Stimulated activated CD8-positive, alpha-beta memory T cell treated with anti-CD3 and anti-CD28 coated beads, Interleukin-12 subunit alpha, Interleukin-12 subunit beta, amount 100 ng/mL, for 24 hours (primary cell): Measurements from ENCODE around the gene RAPGEF5.

Experiments
- DNase-seq: peaks from one replicate; pipeline ENCODE4 v3.0.0-alpha.2; 2020; ENCODE audit errors: extremely low read depth

RAPGEF5 gene

DNA sequence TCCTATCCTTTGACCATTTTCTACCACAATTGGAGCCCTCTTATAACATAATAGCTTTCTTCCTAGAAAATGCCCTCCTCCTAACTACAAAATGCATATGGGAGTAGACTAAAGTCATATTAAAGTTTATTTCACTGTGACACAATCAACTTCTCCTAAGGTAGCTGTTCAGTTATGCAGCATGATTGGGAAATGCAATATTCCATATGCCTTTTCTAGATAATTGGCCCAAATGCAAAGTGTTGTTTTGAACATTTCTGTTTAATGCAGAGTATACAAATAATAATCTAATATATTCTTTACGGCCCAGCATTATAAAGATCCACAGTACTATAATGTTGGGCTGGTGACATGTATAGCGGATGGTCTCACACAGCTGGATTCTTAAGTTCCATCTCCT lies 205.1 kb downstream of the RAPGEF5 start:
- no peak for DNase-seq

DNA sequence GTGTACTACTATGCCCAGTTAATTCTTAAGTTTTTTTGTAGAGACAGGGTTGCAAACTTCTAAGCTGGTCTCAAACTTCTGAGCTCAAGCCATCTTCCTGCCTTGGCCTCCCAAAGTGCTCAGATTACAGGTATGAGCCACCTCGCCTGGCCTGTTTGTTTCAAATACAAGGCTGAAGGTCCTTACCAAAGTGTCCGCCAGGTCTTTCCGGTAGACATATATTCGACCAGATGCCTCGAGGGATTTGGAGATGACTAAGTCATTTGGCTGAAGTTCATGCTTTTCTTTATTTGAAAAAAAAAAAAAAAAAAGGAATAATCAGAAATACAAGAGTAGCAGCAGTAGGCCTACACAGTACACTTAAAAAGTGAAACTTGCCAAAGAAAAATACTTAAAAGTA lies 206.7 kb downstream of the RAPGEF5 start:
- DNase-seq = no peak

DNA sequence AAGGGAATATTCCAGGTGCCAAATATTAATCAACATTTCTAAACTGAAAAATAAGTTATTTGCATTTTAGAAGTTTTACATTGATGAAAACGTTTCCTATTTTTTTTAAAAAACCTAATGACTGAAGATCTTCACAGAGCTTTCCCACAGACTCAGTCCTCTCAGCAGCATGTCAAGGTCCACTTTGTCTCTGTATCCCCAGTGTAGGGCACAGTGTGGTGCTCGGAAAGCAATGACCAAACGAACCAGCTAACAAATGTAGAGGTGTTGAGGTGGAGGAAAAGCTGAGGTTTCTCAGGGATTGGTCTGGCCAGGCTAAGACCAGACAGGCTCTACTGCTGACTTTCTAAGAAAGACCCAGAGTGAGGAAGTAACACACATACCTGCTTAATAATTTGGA lies 209.1 kb downstream of the RAPGEF5 start:
- no peak for DNase-seq

DNA sequence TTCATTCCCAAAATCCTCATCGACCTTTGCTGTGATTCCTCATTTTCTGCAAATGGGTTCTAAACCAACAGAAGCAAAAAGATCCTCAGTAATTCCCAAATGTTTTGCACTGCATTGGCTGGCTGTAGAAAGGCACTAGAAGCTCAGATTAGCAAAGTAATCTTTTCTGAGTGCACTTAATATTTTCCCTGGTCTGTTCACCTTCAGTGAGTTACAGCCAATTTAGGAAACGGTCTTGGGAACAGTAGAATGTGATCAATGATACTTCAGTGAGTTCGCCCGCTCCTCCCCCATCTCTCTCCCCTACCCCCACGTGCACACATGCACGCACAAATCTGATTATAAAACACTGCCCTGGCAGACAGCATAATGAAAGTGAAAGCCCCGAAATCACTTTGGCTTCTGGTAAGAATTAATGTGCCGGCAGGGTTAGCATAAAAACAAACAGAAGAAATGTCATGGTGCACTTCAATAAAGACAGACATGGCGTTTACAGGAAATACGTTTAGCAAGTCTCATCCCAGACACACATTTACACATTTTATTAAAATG lies 209.9 kb downstream of the RAPGEF5 start:
- no peak for DNase-seq

DNA sequence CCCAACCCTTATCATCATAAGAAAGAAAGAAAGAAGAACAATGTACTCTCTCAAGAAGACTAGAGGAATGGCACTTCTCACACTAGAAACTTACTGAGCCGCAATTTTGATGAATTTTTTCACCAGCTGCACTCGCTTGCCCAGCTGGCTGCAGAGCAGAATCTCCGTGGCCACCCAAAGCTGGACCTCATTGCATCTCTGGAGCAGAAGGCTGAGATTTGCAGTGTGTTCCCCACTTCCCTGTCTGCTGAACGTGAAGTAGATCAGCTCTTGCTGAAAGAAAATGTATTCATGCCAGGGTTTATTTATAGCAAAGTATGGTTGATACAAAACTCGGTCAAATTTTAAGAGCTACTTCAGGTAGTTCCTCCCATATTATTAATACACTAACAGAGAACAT lies 212.0 kb downstream of the RAPGEF5 start:
- no peak for DNase-seq

DNA sequence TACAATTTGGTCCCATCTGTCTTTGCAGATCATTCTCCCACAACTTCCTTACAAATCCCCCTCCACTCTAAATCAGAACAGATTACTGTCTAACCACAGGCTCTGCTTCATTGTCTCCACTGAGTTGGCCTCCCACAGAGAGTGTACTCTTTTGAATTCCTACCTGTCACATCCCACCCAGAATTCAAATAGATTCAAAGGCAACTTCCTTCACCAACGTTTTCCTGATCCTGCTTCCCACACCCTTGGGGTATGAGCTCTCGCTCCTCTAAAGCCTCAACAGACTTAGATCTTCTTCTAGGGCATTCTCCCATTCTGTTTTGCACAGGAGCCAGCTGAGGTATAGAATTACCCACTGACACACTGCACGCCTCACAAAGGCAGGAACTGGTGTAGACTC lies 213.5 kb downstream of the RAPGEF5 start:
- no peak for DNase-seq

DNA sequence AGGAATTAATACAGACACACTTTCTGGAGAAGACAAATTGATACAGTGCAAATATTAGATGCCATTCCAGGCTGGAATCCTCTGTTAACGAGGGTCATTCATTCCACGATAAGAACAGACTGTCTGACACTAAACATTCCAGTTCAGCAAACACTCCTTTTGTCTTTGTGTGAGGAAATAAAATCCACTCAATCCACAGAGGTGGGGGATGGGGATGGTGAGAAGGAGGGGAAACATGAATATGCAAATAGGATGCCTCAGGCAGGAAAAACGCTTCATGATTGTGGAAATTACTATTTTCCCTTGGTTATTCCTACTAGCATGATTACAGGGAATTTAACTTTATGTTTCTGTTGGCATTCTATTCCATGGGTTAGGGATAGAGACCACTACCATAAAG lies 214.4 kb downstream of the RAPGEF5 start:
- no peak for DNase-seq

DNA sequence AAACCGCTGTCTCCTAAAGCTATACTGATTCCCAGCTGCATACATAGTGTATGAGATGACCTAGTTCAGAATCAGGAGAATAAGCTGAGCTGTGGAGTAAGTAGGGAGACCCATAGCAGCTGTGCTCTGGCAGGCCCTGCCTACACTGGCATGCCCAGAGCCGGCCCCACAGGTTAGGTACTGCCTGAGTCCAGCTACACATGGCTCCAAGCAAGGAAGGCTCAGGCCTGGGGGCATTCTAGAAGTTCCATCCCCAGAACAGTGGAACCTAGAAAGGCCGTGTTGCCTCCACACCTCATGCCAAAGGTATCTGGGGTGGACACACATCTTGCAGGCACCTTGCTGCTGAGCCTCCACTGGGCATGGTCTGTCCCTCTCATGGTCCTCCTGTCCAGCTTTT lies 215.6 kb downstream of the RAPGEF5 start:
- DNase-seq = no peak

DNA sequence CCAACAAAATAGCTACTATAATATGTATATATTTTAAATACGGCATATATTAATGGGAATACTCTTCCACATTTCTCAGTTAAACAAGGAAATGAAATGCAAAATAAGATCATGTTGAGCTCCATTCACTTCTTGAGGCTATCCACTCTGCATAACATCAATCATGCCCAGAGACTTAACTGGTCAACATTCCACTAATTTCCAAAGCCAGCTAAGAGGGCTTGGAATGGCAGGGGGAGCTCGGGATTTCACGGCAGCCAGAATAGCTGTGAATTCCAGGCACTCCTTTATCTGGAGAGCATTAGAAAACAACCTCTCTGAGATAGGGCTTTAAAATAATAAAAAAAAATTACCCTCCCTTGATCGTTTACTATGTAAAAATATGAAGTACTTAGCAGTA lies 216.4 kb downstream of the RAPGEF5 start:
- no peak for DNase-seq

DNA sequence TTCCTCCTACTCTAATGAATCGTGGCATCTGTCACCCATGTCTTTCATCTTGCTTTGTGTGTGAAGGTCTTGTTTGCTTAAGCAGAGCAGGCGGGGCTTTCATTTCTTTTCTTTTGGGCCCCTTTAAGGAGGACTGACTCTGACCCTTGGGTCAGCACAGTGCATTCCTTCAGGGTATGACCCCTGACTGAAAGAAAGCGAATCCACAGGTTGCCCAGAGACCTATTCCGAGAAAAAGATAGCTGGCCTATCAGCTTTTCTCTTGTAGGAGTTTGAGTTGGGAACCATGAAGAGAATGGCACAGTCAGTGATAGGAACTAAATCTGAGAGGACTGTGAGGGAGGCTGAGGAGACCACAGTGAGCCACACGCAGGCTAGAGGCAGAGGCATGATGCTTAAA lies 218.1 kb downstream of the RAPGEF5 start:
- no peak for DNase-seq

DNA sequence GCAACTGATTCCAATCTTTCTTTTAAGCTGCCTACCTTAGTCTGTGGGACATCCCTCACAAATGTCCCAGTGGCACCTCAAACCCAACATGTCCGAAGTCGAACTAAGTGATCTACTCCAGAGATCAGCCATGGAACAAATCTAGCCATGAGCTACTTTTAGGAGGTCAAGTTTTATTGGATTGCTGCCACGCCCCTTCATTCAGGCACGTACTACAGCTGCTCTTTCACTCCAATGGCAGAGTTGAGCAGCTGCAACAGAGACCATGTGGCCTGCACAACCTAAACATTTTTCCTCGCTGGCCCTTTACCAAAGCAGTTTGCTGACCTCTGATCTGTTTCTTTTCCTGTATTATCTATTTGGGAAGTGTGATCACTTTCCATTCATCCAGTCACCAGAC lies 218.8 kb downstream of the RAPGEF5 start:
- DNase-seq = no peak

DNA sequence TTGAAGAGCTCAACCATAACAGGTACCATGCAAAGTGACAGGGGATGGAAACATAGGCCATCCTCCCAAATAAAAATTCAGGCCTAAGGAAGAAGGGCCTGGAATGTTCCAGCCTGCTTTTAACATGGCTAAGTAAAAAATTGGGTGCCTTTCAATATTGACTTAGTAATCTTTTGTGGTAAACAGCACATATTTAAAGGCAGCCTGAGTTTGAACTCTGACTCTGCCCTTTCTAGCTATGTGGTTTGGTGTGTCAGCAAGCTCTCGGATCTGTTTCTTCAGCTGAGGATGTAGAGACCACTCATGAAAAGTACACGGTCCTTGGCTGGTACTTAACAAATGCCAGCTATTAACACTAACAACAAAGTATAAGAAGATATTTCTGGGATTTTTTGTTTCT lies 219.5 kb downstream of the RAPGEF5 start:
- no peak for DNase-seq

DNA sequence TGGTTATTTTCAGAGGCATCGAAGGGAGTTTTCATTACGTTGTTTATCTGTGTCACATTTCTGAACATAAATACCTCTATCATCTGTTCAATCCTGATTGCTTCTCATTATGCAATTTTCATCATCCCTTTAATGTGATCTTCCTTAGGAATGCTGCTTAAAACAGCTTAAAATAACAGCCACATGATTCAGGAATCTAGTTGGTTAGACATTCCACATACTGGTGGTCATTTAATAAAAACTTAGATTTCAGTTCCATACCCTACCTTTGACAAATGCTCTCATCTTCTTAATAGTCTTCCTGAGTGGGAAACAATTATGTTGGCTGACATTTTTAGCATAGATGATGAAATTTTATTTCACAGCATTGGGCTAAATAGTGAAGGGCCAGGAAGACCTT lies 219.9 kb downstream of the RAPGEF5 start:
- no peak for DNase-seq

DNA sequence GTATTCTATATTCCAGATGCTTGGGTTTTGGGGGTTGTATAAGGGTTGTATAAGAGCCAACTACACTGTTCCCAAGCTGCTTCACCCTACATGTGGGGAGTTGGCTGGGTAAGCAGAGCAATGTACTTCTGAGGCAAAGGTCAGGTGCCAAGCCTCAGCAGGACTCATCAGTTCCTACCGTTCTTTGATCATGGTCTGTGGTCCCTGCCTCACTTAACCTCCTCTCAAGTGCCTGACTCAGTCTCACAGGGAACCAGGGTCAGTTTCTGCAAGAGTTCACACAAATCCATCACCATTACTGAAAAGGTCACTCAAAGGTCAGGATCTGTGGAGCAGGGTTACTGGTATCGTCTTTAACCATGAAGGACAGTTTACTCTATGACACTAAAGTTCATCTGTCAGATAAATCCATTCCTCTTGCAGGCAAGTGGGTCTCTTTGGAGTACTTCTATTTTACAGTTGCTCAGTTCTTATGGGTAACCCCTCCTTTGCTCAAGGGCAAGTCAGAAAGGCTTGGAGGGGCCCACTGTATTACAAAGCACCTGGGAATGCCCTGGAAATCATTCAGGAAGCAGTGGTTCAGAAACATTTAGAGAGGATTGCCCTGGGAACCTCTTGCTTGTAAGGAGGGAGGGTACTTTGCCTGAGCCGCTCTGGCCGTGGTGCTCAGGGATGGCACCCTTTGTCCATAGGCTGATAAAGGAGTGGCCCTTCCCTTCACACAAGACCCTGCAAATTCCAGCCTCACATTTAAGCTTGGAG lies 227.0 kb downstream of the RAPGEF5 start:
- DNase-seq = no peak

DNA sequence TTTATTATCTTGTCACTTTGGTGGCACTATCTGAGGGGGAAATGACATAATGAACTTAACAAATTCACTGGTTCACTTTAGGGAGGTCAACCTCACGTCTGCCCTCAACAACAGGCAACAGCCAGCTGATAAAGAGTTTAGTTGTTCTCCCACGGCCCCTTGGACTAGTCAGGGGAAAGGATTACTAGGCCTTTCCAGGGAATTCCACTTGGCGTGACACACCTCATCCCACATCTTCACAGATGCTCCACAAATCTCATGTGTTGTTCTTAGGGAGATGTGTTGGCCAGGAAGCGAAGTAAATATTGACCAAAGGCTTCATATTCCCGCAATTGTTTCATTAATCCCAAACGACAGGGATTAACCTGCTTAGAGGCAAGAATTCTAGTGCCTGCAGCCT lies 227.8 kb downstream of the RAPGEF5 start:
- no peak for DNase-seq

DNA sequence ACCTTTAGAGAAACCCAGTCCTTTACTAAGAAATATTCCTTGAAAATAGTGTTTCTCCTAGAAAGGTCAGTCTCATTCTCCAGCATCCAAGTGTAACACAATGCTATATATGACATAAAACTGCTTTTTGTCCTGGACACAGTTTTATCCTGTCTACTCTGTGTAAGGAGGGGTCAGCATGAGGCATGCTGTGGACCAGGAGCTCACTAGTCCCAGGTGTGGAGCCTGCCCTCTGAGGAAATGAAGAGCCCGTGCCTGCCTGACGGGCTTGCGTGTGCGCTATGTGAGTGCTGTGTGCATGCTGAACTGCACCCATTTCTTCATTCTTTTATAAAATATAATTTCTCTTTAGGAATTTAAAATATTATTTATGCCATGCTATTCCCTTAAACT lies 228.4 kb downstream of the RAPGEF5 start:
- no peak for DNase-seq

DNA sequence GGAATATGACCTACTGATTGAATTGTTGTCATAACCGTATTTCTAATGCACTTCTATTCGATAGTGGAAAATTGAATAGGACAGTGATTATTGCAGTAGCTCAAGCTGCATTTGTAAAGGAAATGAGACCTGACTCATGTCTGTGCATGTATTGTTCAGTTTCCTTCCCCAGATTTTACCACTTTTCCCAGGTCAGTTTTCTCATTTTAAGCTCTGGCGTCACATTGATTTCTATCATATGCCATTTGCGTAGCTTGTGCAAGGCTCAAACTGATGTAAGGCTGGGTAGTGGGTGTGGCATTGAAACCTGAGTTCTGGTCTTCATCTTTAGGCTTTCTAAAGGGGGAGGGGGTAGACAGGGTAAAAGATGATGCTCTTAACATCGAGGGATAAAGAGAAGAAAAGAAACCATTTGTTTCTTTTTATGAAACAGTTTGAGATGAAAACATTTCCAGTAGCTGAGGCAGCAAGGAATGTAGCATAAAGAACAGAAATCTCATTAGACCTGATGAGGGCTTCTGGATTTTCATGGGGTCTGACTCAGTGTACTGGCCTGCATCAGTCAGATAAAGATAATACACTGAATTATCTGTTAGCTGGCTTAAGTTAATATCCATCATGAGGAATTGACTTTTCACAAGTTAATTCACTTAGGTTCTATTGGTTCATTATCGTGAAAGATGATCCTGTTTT lies 229.0 kb downstream of the RAPGEF5 start:
- DNase-seq = no peak

DNA sequence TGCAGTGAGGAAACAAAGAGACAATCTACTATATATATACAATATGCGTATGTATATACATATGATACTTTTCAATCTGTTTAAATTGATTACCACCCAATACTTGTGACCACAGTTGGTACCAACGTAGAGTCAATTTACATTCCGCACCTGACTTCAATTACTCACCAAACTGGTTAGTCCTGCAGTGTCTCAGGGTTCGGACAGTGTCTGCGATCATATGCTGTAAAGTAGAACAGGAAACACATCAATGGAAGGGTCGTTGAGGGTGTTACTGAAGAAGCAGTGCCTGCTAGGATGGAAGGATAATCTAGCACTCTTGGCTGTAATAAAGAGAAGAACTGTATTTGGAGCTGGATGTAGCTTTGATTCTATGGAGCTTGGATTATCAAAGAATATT lies 231.5 kb downstream of the RAPGEF5 start:
- DNase-seq = no peak

DNA sequence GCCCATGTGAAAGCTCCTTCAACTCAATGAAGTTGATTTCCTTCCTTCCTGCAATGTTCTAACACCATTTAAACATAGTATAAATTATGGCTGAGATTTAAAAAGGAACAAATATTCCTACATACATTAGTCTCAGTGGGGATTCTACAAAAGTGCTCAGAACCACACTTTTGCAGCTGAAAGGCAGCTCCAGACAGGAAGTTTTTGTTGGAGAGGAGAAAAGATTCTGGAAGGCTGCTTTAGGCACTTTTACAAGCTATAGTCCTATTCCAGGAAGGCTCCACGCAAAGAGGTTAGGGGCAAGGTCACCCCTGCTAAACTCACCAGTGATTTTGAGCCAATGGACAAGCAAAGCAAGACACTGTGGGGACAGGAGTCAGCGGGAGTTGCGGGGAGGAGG lies 232.0 kb downstream of the RAPGEF5 start:
- no peak for DNase-seq

DNA sequence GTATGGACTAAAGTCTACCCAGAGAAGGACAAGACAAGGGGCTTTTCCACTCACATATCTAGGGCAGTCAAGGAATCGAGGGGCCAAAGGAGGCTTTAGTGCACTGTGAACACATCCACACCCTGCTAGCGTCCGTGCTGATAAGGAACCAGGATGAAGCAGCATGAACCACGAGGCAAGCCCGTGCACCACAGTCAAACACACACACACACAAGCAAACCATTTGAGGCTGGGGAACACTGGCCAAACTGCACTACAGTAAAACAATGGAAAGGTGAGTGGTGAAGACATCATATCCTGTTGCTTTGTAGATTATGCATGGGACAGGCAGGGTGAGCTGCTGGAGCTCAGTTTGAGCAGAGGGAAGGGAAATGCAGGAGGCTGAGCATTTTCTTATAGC lies 233.8 kb downstream of the RAPGEF5 start:
- no peak for DNase-seq

DNA sequence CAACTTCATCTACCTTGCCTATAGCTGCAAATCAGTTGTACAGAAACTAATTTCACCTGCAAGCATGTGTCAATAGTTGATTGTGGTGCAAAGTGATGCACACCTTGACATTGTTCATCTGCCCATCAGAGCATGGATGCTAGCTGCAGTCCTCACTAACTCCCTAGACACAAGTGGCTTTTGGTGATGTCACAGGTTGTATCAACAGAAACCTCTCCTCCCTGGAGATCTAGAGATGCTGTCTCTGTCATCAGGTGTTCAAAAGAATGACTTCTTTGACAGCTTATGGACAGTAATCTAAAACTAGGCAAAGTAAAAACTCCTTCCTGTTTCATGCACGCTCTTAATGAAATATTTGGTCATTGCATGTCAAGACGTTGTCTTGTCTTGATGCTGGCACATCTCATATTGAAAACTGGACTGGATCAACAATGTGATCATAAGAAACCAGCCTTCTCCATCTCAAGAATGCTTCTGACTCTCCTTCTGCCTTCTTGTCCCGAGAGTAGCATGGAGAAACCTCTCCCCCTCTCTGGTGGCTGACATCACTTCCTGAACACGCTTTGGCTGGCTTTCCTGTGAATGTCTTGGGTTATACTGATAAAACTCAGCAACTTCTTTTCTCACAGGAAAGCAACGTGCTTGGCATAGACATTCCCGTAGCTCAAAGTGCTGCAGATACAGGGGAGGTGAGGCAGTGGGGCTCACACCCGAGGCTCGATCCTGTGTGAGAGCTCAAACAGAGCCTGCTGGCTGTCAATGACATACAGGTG lies 235.1 kb downstream of the RAPGEF5 start:
- DNase-seq = no peak

DNA sequence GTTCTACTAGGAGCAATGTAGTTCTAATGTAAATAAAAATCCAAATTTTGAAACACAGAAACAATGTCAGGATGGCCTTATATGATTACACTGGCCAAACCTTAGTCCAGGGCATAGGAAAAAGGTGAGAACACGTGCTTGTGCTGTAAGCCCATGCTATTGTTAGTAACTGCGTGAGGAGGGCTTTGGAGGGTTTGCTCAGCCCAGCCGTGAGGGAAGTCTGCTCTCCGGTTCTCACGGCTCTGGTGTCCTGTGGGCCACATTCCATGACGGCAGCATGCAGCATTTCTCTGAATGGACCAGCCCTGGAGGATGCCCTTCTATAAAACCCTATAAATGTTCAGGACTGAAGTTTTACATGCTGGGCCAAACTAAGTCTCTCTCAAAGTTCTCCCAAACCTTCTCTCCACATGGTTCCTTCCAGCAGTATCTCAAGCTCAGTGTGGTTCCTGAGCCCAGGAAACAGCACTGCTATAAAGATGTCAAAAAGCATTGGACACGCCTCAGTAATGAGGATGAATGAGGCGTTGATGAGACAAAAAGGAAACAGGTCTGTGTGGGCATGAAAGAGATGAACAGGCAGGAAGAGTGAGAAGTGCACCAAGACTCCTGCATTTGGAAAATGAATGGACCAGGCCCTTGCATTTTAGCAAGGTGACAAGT lies 236.4 kb downstream of the RAPGEF5 start:
- DNase-seq = no peak
